Activated T-helper 1 cell treated with anti-CD3 and anti-CD28 coated beads, Interleukin-2, amount 50 U/mL, for 16 hours (primary cell): Measurements from ENCODE around the gene USP37.

Experiments
- DNase-seq, 2 donors: peaks; one replicate each; pipeline ENCODE4 v3.0.0-alpha.2; 2020; ENCODE audit warnings: low read depth in 1 of 2, low spot score in 1 of 2

USP37 gene, protein sequence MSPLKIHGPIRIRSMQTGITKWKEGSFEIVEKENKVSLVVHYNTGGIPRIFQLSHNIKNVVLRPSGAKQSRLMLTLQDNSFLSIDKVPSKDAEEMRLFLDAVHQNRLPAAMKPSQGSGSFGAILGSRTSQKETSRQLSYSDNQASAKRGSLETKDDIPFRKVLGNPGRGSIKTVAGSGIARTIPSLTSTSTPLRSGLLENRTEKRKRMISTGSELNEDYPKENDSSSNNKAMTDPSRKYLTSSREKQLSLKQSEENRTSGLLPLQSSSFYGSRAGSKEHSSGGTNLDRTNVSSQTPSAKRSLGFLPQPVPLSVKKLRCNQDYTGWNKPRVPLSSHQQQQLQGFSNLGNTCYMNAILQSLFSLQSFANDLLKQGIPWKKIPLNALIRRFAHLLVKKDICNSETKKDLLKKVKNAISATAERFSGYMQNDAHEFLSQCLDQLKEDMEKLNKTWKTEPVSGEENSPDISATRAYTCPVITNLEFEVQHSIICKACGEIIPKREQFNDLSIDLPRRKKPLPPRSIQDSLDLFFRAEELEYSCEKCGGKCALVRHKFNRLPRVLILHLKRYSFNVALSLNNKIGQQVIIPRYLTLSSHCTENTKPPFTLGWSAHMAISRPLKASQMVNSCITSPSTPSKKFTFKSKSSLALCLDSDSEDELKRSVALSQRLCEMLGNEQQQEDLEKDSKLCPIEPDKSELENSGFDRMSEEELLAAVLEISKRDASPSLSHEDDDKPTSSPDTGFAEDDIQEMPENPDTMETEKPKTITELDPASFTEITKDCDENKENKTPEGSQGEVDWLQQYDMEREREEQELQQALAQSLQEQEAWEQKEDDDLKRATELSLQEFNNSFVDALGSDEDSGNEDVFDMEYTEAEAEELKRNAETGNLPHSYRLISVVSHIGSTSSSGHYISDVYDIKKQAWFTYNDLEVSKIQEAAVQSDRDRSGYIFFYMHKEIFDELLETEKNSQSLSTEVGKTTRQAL

DNA sequence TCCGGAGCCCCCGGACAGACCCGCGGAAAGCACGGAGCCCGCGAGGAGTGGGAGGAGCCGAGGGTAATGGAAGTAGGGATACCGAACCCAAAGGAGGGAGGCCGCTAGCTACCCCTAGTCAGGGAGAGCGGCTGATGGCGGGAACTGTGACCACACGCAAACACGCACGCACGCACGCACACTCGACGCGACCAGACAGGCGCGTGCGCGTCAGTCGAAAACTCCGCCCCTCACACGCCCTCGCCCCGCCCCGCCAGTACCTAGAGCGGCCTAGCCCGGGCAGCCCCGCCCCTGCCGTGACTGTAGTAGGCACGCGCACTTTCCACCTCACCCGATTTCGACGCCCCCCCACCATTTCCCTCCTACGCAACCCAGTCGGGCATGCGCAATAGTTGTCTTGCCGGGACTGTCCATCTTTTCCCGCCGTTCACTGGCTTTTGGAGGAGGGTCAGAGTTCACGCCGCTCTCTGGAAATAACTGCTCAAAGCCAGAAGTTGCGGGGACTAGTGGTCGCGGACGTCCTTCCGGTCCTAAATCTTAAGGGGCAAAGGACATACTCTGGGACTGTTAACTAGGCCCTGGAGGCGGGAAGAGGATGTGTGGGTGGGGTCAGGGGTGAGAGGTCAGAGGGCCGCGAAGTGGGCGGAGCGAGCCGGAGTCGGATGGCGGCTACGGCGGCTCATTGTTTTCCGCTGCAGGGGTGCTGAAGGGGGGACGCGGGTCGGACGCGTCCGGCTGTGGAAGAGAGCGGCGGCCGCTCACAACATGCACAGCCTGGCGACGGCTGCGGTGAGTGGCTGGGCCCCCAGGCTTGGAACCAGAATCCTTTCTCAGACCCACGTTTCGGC is at the start of gene USP37, which contains the start of gene CNOT9:
Gene USP37, minus strand, starts transcription at position 162 of the 848 bp plus-strand sequence. CDS start 9,698 bp downstream, outside the sequence.
Gene CNOT9, plus strand, starts transcription at position 650 of the 848 bp plus-strand sequence. Its CDS starts 116 bp downstream, at position 766.
- DNase-seq, result peak; percentile 100

DNA sequence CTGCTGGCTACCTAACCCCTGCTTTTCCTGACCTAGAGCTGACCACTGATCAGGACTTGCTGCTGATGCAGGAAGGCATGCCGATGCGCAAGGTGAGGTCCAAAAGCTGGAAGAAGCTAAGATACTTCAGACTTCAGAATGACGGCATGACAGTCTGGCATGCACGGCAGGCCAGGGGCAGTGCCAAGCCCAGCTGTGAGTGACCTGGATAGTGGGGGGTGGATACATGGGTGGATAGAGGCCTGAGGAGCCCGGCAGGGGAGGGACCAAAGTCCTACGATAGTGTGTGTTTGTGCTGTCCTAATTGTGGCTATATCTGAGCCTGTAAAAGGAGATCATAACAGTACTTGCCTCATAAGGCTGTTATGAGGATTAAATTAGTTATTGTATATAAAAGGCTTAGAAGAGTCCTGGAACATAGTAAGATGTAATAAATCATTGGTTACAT is 47.7 kb upstream of the USP37 start:
- DNase-seq, result no peak

DNA sequence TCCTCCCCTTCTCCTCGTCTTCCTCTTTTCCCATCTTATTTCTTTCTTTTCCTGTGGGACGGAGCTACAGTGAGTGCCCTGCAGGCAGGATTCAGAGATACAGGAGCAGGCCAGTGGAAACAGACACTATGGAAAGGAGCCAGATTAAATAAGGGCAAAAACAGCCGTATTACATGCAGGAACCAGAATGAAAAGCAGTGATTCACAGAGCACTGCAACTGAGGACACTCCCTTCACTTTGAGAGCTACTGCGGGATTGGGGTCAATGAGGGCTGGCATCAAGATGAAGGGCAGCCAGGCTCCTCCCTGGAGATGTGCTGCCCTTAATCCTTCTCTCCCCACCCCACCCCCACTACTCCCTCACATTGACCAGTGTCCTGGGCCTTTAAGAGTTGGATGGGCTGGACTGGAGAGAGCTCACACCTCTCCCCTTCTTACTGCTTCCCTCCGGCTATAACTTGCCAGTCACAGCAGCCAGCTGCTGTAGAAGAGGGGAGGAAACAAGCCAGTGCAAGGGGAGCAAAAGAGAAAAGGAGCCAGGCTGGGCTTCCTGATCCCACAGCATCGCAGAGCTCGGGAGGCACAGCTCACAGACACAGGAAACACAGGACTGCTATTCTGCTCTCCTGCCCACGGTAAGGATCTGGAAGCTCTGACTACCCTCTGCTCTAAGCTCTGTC is 39.4 kb upstream of the USP37 start, which contains the start of gene PLCD4:
Gene PLCD4, plus strand, starts transcription at position 464 of the 680 bp plus-strand sequence. CDS start 7,841 bp downstream, outside the sequence.
- DNase-seq, result no peak

DNA sequence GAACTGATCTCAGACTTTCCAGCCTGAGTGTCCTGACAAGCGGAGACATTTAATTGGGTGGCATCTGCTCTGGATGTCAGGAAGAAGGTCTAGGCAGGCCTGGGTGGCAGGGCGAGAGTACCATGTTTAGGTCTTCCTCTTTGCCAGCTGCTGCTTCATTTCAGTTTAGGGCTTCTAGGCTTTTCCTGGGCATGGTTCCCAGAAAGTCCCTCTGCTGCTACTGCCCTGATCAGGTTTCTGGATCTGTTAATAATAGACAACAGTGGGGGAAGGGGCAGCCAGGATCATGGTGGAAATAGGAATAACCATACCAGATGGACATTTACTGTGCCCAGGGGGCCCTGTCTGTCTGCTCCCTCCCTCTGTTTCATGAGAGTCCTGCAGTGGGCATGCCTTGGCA is 37.3 kb upstream of the USP37 start:
- DNase-seq, result no peak

DNA sequence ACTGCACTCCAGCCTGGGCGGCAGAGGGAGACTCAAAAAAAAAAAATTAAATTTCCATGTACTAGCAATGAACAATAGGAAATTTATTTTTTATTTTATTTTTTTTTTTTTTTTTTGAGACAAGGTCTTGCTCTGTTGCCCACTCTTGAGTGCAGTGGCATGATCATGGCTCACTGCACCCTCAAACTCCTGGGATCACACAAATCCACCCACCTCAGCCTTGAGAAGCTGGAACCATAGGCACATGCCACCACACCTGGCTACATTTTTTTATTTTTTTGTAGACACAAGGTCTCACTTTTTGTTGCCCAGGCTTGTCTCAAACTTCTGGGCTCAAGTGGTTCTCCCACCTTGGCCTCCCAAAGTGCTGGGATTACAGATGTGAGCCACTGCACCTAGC is 17.4 kb upstream of the USP37 start:
- DNase-seq, result no peak

DNA sequence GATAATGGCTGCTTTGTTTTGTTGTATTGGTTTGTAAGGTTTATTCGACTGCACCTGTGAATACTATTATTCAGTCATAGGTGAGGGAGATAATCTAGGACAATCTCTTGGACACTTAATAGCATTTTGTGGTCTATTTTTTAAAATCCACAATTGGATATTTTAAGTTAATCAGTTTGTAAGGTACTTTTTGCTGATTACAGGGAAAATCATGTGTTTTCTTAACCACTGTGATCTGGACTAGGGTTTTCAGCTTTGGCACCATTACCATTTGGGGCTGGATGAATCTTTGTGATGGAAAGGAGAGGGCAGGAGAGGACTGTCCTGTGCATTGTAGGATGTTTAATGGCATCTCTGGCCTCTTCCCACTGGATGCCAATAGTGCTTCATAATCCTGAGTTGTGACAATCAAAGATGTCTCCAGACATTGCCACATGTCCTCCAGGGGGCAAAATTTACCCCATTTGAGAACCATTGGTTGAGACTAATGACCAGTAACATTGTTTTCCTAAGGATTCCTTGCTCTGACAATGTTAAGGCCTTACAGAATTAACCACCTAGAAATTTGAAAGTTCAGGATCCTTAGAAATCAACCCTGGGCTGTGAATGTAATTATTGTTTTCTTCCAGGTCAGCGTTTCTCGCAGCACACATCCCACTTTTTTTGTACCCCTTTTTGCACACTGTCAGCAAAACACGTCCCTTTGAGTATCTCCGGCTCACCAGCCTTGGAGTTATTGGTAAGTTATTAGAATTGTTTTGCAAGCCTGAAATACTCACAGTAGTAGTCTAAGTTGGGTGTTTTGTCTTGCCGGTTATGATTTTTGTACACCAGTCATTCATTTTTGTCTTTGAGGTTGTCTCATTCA is 16.1 kb upstream of the USP37 start:
- DNase-seq, result no peak

DNA sequence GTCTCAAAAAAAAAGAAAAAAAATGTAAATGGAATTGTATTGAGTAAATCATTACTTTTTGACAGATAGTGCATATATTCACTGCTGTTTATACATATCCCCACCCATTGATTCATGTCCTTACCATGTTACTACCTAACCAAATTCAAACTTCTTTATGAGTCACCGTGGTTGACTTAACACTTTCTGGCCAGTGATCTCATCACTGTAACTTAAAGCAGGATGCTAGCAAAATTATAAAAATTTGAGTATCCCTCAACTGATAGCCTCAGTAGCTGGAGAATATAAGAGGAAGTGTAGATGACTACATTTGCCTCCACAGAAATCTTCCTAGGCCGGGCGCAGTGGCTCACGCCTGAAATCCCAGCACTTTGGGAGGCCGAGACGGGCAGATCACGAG is 13.9 kb upstream of the USP37 start:
- no peak for DNase-seq

DNA sequence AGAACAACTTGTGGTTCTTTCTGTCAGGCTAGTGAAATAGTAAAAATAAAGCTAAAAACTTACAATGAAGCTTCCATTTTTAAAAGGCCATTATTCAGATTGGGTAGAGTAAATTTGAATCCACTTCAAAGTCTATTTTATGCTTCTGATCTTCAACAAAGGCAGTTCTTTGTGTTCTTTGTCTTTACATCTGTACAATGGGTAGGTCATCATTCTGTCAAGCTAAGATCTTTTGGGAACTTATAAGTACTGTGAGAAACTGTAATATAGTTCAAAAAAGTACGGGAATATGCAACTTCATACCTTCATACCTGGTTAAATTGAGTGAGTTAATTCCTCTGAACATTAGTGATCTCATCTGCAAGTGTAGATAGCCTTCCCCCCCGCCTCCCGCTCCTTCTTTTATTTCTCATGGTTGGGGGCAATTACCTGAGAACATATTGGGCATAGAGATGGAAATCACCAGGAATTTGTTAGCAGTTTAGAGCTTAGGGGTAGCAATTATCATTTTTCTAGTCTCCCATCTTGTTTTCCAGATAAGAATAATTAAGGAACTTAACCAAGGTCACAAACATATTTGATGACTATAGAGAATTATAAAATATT is 10.2 kb upstream of the USP37 start:
- no peak for DNase-seq

DNA sequence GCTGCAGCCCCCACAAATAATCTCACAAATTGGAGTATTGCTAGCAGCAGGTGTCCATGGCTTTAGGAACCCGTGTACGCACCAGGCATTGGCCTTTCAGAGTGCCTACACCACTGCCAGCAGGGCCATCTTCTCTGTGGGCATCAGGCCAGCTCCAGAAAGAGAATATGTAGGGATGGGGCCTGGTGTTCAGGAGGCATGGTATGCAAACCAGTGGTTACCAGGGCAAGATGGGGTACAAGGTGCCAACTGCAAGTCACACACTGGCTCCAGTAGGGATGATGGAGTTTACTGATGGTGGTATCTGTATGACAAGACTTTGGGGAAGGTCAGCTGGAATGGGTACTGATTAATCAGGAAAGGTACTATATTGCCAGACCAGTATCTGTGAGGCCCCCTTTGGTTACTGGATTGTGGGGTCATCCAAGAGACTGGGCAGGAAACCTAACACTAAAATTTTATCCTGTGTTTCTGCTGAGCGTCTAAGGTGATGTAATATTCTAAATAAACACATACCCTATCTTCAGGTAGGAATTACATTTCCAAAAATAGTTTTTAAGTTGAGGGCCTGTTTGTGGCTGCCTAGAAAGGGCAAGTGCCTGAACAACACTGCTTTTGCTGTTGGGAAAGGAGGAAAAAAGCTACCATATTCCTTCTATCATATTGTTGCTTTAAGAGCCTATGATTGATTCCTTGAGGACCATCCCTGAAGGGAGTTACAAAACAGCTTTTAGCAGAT is 9.5 kb upstream of the USP37 start:
- DNase-seq, result no peak

DNA sequence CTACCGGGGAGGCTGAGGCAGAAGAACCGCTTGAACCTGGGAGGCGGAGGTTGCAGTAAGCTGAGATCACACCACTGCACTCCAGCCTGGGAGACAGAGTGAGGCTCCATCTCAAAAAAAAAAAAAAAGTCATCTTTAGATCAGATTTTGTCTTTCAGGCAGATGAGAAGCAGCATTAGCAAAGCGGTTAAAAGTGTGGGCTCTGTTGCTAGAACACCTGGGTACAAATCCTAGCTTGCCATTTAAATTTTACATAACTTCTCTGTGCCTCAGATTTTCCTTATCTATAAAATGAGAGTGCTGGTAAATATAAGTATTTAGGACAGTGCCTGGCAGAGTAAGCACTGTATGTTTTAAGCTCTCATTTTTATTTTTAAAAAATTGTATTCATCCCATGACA is 8.7 kb upstream of the USP37 start:
- no peak for DNase-seq

DNA sequence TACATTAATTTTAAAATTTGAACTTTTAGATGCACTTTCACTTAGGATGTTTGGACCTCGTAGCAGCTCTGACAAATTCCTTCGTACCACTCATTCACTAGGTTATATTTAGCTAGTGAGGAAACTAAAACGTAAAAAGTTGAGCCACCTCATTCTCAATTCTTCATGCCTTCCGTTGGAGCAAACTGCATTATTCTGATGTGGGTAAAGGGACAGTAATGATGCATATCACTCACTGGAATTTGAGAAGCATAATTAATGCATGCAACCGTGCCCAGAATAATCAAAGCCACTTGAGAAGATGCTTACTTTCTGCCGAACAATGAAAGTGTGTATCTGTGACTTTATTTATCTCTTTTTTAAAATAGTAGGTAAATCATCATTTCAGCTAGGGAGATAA is 2.7 kb upstream of the USP37 start:
- no peak for DNase-seq

DNA sequence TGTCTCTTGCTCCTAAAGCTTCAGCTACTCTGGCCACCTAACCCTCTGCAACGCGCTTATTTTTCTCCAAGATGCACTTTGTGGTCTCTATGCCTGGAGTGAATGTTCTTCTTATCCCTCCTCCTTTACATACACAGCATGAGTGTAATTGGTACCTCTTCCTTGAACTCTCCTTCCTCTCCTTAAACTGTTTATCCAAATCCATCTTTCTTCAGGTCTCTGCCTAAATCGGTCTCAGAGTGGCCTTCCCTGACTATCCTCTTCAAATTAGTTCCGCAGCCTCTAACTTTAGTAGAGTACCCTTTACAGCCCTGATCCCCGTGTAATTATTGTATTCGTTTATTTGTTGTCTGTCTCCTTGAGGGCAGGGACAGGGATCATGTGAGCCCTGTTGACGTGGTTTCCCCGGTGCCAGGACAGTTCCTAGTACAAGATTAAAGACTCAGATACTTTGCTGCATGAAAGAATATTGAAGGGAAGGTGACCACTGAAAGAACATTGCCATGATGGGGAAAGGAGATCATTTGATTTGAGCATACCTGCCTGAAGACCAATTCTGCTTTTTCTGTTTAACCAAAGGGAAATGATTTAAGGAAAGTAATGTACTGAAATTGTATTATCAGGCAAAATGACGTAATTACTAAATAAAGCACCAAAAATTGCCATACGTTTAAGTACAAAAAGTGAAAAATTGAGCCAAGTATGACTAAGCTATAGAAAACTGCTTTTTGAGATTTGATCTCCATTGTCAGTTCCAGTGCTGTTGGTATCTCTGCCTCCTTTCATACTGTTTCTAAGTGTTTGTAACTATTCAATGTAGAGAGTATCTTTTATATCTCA is 1.7 kb upstream of the USP37 start:
- DNase-seq, result no peak

DNA sequence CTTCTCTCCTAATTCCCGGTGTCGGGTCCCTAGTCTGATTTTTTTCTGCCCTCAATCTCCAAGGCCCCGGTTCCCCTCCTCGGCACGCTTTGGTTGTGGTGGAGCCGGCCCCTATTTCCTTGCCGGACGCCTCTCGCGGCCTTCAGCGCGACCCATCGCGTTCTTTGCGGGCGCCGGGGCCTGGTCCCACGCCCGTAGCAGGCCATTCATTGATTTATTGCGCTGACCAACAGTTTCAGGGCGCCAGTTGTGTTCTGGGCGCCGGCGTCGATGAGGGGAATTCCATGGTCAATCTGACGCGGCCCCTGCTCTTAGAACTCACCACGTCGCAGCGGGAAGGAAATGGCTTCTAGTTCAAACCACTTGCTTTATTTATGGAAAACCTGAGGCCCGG is 884 bp upstream of the USP37 start:
- DNase-seq, result peak; percentile 12 to 48

DNA sequence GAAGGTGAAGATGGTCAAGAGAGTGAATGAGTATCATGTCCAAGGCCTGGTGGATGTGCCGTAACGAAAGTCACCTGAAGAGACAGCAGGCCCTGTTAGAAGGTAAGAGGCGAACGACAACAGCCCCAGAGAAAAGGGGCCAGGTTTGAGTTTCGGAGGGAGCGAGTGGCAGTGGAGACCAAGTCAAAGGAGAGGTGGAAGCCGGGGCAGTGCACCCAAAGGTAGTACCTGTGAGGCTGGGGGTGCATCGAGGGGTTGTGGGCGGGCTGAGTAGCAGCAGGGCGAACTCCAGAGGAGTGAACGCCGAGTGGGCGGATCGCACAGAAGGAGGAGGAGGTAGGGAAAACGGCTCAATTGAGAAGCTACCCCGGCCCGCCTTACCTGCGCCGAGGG is 358 bp downstream of the USP37 start:
- peak in 1 of 2 donors; percentile 61 for DNase-seq

DNA sequence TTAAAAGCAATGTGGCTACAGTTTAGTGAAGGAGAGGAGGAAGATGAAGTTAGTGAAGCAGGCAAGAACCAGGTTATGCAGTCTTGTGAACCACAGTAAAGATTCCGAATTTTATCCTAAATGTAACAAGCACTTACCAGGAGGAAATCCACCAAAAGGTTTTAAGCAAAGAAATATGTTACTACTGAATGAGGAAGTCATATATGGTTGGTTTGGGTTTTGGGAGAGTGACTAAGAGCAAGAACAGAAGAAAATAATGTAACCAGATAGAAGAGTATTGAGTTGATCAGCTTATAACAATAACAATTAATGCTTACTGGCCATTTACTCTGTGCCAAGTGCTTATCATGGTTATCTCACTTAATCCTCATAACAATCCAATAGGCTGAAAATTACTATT is 1.9 kb downstream of the USP37 start:
- DNase-seq, result no peak

DNA sequence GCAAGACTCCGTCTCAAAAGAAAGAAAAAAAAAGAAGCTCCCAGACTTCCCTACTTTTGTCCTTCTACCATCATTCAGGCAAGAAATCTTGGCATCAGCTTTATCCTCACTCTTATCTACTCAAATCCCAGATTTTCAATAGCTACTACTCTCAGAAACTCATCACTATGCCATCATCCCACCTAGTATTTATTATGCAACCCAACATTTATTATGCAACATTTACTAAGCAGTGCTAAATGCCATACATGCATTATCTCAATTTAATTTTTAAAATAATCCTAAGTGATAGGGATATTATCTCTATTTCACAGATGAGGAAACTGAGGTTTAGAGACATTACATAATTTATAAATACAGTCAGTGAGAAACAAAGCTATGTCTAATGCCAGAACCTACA is 4.1 kb downstream of the USP37 start:
- DNase-seq, result no peak

DNA sequence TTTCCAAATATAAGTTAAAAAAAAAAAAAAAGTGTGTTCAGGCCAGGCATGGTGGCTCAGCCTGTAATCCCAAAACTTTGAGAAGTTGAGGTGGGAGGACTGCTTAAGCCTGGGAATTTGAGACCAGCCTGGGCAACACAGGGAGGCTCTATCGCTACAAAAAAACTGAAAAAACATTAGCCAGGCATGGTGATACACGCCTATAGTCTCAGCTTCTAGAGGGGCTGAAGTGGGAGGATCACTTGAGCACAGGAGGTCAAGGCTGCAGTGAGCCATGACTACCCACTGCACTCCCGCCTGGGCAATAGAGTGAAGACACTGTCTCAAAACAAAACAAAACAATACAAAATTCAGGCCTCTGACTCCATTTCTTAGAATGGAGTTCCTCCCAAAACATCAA is 9.2 kb downstream of the USP37 start:
- DNase-seq, result no peak
